ENCODE results near the gene PPM1H. TPM values are rescaled to one million over a fixed set of nuclear protein-coding genes. Genes with fewer than 3 reads are reported as not detected.

The PPM1H gene
- total RNA-seq, 1 donor from 2014 or later, result 31.0 TPM

DNA sequence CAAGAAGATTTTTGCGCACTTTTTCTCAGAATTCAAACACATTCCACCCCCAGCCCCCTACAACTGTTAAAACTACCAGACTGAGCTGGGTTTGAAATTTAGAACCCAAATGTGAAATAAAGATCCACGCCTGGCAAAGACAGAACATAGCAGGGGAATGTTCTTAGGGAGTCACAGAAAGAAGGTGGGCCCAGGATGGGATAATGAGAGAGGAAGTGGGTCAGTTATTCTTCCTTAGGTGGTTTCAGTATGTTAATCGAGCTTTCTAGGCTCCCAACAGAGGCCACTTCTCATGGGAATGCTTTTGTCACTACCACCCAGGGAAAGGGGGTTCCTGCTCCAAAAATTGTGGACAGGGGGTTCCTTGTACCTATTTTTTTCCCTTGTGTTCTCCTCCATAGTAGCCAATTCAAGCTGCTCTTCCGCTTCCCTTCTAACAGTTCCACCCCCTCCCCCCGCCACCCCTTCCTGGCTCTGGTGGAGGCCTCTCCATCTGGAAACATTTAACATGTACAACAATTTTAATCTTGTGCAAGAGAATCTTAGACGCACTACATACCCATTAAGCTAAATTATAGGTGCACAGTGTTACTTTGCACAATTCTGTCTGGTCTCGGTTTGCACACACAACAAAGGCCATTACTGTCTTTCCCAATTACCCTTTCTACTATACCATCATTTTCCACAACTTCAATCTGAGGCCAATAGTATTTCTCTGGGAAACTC lies 250.2 kb downstream of the PPM1H start:
- Mint-ChIP-seq H3K36me3 (peaks cover 31% of the 10 kb centered on the region), H3K27ac (no peak overlapping the region), H3K27me3 (no peaks in the 10 kb centered on the region), H3K9me3 (peaks cover 6% of the 10 kb centered on the region), H3K4me3 (no peak overlapping the region), H3K4me1 (ENCODE audit: unreplicated experiment) (peaks cover 41% of the 10 kb centered on the region)
- DNase-seq (ENCODE audit: extremely low spot score, unreplicated experiment), result no peak
- TF ChIP-seq, protein P1, sequence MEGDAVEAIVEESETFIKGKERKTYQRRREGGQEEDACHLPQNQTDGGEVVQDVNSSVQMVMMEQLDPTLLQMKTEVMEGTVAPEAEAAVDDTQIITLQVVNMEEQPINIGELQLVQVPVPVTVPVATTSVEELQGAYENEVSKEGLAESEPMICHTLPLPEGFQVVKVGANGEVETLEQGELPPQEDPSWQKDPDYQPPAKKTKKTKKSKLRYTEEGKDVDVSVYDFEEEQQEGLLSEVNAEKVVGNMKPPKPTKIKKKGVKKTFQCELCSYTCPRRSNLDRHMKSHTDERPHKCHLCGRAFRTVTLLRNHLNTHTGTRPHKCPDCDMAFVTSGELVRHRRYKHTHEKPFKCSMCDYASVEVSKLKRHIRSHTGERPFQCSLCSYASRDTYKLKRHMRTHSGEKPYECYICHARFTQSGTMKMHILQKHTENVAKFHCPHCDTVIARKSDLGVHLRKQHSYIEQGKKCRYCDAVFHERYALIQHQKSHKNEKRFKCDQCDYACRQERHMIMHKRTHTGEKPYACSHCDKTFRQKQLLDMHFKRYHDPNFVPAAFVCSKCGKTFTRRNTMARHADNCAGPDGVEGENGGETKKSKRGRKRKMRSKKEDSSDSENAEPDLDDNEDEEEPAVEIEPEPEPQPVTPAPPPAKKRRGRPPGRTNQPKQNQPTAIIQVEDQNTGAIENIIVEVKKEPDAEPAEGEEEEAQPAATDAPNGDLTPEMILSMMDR (conservative IDR thresholded peaks at IDR 0.05), result no peak

DNA sequence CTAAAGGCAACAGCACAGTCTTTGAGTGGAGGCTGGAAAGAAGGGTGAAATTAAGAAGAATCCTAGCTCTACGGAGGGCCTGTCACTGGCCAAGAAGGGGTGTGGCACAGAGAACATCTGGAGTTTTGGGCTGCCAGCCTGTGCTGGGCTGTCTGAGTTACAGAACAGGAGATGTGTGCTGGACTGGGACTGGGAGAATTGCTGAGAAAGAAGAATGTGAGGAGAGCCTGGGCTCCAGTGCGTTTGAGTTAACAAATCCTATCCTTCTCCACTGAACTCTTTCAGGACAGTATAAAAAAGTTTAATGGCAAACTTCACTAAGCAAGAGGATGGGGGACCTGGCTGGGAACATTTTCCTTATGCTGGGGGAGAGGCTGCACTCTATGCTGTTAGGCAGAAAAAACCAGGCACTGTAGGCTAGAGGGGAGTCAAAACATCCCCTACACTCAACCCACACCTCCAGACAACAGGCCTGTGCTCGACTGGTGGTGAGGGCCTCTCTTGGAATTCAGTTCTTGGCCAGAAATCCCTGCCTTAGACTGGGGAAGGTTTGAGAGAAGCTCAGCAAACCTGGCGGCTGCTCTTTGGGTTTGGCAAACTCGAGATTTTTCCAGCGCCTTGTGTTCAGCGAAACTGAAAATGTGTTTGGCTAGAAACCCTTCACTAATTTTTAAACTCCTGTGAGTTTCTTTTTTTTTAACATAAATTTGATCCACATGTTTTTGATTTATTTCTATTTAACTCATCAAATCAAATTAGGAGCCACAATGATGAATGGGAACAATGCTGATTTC lies 251.0 kb downstream of the PPM1H start:
- DNase-seq (ENCODE audit: extremely low spot score, unreplicated experiment), result no peak
- H3K27me3 Mint-ChIP-seq, result no peaks in the 10 kb centered on the region
- TF ChIP-seq, protein P1 (conservative IDR thresholded peaks at IDR 0.05), result no peak
- H3K9me3 Mint-ChIP-seq, result peaks cover 6% of the 10 kb centered on the region
- peaks cover 41% of the 10 kb centered on the region for H3K4me1 Mint-ChIP-seq (ENCODE audit: unreplicated experiment)
- H3K36me3 Mint-ChIP-seq, result peaks cover 25% of the 10 kb centered on the region
- no peak overlapping the region for H3K4me3 Mint-ChIP-seq
- peak overlapping the region; percentile 8 for H3K27ac Mint-ChIP-seq

DNA sequence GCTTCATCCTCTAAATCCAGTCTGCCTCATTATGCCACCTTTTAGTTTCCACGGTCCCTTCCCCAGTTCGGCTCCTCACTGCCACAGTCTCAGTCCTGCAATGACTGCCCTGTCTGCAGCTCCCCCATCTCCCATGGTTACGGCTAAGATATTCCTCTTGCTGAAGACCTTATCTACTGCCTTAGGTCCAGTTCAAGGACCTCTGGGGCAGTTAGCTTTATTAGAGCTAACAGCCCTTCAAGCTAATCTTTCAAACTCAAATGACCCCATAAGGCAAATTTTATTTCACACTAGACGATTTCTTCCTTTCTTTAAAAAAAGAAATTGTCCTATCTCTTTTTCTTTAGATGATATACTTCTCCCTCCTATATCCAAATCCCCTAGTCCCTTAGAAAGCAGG lies 253.6 kb downstream of the PPM1H start:
- DNase-seq (ENCODE audit: extremely low spot score, unreplicated experiment), result no peak
- H3K36me3 Mint-ChIP-seq, result peaks cover 15% of the 10 kb centered on the region
- H3K4me3 Mint-ChIP-seq, result no peak overlapping the region
- H3K9me3 Mint-ChIP-seq, result peaks cover 6% of the 10 kb centered on the region
- TF ChIP-seq, protein P1 (conservative IDR thresholded peaks at IDR 0.05), result no peak
- peak overlapping the region; percentile 3 for H3K27ac Mint-ChIP-seq
- H3K4me1 Mint-ChIP-seq (ENCODE audit: unreplicated experiment), result peaks cover 36% of the 10 kb centered on the region
- no peaks in the 10 kb centered on the region for H3K27me3 Mint-ChIP-seq

DNA sequence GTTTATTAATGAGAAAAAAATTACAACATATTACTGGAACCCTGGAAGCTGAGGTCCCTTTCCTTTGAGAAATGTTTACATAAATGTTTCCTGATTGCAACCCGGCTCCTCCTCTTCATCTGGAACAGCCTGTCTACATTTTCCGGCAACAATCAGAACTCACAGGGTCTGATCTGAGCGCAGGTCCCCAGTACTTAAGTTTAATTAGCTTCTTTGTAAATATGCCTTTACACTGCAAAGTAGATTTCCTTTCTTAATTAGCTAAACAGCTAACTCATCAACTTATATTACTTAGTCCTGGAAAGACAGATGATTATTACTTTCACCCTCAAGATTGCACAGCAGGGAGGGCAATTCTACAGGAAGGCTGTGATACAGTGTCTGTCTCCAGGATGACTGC lies 255.3 kb downstream of the PPM1H start:
- Mint-ChIP-seq H3K4me1 (ENCODE audit: unreplicated experiment) (peaks cover 26% of the 10 kb centered on the region), H3K9me3 (peaks cover 6% of the 10 kb centered on the region), H3K27me3 (no peaks in the 10 kb centered on the region), H3K4me3 (no peak overlapping the region), H3K27ac (peak overlapping the region; percentile 61), H3K36me3 (peaks cover 16% of the 10 kb centered on the region)
- DNase-seq (ENCODE audit: extremely low spot score, unreplicated experiment), result no peak
- TF ChIP-seq, protein P1 (conservative IDR thresholded peaks at IDR 0.05), result no peak

DNA sequence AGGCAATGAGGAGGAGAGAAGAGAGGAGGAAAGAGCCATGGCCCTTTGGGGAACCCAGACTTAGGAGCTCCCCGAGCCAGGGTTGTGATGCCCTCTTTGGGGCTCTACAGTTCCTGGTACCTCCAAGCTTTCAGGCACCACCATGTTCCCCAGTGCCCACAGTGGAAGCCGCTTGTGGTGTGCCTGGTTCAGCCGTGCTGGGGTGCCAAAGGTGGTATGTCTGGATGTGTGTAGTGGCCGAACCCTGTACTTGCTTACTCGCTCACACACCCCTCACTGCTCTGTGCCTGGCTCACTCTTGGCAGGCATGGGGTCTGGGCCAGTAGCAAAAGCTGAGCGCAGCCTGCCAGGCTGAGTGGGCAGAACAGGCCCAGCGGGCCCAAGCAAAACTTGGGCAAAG lies 257.6 kb downstream of the PPM1H start:
- no peak overlapping the region for H3K27ac Mint-ChIP-seq
- no peaks in the 10 kb centered on the region for H3K27me3 Mint-ChIP-seq
- DNase-seq (ENCODE audit: extremely low spot score, unreplicated experiment), result no peak
- H3K9me3 Mint-ChIP-seq, result peaks cover 6% of the 10 kb centered on the region
- H3K4me1 Mint-ChIP-seq (ENCODE audit: unreplicated experiment), result peaks cover 18% of the 10 kb centered on the region
- no peak overlapping the region for H3K4me3 Mint-ChIP-seq
- H3K36me3 Mint-ChIP-seq, result peaks cover 11% of the 10 kb centered on the region
- TF ChIP-seq, protein P1 (conservative IDR thresholded peaks at IDR 0.05), result no peak
